HG03039 (cell line): ENCODE measurements around the gene PTPRN2.

Experiments used
- ATAC-seq: cut with Tn5 transposase; IDR thresholded peaks from one replicate; pipeline ENCODE4 v1.9.1; 2021; ENCODE audit warnings: mild to moderate bottlenecking, moderate library complexity; ENCODE audit not compliant: unreplicated experiment

Gene PTPRN2

DNA sequence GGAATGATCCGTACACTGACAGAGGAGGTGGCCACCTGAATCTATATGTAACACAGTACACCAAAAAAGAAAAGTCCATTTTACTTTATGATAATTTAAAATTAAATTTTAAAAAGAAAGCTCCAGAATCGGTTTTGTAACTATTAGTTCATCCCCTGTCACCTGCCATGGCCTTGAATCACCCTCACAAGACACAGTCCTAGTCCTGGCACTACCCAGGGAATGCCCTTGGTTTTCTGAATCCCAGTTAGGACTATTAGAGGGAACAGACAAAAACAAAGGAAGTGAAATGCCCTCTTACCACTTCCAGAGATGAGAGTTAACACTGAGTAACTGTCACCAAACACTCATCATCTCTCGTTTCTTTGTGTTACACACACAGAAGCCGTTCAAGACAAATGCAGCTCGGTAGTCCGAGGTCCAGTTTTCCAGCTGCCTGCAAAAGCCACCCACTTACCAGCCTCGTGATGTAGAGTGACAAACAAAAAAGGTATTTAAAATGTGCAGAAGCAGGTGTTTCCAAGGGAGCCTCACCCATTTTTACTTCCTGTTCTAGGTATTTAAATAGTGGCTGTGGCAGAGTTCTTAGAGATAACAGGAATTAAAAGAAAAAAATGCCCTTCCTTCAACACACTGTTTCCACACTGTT lies 6.1 kb downstream of the PTPRN2 start:
- ATAC-seq = no peak

DNA sequence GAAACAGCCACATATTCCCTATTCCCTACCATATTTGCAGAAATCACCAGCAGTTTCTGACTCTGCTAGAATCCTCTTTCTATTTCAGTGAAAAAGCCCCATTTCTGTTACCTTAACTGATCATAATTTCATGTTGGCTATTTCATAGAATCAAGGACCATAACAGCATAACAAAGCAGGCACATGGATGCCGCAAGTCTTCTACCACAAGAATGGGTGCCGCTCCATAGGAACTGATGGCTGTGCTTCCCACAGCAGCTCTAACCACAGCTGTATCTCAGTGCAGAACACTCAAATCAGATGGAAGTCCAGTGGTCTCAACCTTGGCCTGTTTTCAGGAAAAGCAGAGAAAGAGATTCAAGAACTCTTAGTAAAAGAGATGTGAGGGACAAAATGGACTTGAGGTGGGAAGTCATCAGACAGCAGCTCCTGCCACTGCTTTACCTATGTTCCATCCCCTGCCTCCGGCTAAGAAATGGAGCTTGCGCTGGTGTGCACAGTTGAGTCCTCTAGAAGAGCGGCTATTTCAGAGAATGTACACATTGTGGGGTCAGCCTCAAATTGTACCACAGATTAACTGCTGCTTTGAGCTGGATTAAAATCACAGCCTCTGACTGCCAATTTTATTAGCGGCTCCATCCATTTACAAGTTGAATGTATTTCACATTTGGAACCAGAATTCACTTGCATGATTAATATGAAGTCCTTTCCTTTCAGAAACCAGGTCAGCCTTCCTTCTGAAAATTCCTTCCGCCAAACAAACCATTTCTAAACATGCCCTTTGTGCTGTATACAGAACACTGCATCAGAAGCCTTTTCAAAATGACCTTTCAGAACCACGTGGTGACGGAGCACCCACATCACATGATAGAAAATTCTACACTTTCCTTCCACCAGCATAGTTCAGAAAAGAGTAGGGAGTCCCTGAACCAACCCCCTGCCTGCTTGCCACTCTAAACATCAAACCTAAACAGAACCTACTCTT lies 7.7 kb downstream of the PTPRN2 start:
- ATAC-seq = no peak

GRCh38 chr7:158576050-158576762 lies 11.4 kb downstream of the PTPRN2 start:
- ATAC-seq = no peak

DNA sequence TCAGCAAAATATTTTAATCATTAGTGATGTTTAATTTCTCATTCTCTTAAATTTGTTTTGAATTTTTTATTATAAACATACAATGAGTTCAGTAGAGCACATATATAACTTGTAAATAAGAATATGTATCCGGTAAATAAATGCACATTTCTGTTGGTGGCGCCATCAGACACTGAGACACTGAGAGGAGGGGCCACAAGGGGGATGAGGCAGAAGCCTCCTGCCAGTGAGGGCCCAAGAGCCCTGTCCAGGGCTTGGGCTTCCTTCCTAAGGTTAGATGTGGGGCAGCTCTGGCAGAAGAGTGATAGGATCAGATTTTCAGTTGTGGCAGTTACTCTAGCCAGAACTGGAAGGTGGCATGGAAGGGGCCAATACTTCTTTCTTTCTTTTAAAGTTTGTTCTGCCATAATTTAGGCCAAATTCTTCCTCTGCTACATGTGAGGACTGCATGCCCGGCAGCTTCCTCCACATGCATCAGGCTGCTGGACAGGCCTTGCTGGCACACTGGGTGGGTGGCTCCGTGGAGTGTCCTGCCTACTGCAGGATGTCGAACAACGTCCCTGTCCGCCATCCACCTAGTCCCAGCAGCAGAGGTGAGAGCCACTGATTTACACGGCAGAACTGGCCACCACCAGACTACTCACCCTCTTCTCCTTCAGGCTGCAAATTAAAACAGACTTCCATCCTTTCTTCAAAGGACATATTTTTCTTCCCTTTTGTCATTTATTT lies 13.2 kb downstream of the PTPRN2 start:
- no peak for ATAC-seq

GRCh38 chr7:158573310-158573709 lies 14.3 kb downstream of the PTPRN2 start:
- ATAC-seq = no peak

GRCh38 chr7:158572000-158572828 lies 15.4 kb downstream of the PTPRN2 start:
- ATAC-seq = no peak

DNA sequence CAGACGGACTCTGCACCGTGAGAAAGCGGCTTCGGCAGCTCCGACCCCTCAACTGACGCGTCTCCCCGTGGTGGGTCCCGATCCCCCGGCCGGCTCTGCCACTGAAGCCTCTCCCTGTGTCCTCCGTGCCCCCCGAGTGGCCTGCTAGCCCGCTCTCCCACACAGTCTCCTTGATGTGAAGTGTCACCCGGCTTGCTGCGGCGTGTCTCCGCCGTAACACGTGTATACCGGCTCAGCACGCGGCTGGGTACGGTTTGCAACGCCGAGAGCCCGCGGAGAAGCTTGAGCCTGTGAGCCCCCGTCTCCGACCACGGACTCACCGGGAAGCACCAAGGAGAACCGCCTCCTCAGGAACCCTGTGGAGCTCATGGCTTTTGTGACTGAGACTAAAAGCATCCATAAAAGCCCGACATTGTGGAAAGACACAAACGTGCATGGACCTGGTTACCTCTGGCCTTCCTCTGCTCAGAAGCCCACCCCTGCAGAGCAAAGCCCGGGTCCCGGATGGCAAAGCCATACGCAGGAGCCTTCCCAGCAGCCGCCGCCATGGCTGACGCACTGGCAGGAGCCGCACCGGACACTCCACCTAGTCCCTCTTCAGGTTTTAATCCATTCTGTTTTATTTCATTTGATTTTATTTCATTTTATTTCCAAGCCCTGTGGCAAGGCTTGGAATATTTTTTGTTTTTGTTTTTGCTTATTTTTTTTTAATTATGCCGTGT lies 17.0 kb downstream of the PTPRN2 start:
- no peak for ATAC-seq

DNA sequence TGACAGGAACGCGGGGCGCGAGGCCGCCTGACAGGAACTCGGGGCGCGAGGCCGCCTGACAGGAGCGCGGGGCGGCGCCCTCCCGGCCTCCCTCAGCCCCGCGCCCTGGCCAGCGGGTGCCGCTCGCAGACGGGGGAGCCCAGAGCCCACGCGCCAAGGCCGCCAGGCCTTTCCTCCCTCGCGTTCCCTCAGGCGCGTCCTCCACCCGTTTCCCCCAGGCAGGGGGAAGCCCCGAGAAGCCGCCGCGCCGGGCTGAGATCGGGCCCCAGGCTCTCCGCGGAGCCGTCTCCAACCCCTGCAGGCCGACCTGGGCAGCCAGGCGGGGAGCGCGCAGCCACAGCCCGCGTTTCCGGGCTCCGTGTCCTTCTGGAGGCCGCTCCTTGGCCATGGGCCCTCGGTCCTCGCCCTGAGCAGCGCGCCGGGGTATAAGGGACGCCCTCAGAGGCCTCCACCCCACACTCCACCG lies 17.7 kb downstream of the PTPRN2 start:
- ATAC-seq = no peak

DNA sequence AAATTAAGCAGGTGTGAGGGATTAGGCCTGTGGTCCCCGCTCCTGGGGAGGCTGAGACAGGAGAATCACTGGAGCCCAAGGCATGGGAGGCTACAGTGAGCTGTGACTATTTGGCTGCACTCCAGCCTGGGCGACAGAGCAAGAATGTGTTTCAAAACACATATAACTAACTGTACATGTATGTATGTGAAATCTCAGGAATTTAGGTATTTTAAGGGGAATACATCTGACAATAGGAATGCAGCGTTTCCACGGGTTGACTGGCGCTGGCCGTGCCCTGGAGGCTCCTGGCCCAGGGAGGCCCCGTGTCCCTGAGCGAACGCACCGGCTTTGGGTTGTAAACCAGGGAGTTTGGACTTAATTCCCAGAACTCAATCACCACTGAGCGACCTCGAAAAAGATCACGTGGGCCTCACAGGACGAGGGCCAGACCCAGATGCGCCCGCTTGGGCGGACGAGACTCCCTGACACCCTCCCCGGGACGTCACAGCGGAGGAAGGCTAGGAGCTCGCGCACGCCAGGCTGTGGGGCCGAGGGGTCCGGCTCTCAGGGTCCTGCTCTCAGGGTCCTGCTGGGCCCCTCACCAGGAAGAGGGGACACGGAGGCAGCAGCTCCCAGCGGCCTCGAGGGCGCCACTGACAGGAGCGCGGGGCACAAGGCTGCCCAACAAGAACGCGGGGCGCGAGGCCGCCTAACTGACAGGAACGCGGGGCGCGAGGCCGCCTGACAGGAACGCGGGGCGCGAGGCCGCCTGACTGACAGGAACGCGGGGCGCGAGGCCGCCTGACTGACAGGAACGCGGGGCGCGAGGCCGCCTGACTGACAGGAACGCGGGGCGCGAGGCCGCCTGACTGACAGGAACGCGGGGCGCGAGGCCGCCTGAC lies 18.4 kb downstream of the PTPRN2 start:
- no peak for ATAC-seq

GRCh38 chr7:158567153-158567603 lies 20.4 kb downstream of the PTPRN2 start:
- no peak for ATAC-seq

GRCh38 chr7:158564663-158565035 lies 23.0 kb downstream of the PTPRN2 start:
- ATAC-seq = no peak

- no peak for ATAC-seq
Observed at GRCh38 chr7:158563911-158564662, 23.5 kb downstream of the PTPRN2 start.

DNA sequence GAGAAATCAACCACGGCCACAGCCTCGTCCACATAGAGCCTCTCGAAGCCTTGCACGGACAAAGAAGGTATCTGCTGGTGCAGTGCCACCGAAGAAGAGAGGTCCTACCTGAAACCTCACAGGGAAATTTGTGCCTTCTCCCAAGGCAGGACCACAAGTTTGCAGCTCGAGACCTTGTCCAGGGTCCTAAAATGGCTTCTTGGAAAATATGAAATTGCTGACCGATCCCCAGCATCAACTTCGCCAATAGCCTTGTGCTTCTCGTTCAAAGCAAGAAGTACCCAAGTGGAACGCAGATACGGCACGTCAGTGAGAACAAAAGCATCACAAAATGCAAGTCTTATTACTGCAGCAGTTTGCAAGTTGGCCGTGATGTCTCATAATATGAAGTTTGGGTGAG lies 24.6 kb downstream of the PTPRN2 start:
- no peak for ATAC-seq

DNA sequence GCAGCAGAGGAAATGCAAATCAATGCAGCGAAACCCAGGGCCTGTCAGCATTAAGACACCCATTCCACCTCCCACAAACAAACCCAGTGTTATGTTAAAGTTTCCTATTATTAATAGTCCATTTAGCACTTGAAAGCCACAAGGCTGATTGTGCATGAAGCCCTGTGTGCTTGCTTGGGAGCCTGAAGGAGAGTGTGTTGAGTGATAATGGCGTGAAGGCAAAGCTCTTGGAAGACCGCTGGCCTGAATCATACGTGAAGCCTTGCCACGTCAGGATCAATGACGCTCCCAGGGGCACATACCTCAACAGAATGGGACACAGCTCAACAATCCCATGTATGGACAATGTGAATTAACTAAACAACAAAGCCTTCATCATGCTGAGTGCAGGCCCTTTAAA lies 25.1 kb downstream of the PTPRN2 start:
- no peak for ATAC-seq

DNA sequence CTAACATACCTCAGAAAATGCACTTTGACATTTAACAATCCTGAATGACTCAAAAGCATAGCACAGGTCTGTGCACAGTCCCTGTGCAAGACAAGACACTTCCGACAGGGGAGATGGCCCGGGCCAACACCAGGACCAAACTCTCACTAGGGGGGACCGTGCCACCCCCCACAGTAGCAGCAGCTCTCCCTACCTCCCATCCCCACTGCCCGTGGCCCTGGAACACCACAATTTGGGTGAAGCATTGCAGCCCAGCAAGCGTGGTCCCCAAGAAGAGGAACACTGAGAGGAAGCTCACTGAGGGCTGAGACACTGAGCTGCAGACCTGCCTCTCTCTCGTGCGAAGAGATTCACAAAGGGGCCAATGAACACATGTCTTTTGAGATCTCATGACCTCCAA lies 26.0 kb downstream of the PTPRN2 start:
- no peak for ATAC-seq

- no peak for ATAC-seq
Observed at GRCh38 chr7:158560386-158560785, 27.2 kb downstream of the PTPRN2 start.

GRCh38 chr7:158559356-158559755 lies 28.3 kb downstream of the PTPRN2 start:
- ATAC-seq = no peak
